ENCODE measurements around the gene PPTC7.

DNA sequence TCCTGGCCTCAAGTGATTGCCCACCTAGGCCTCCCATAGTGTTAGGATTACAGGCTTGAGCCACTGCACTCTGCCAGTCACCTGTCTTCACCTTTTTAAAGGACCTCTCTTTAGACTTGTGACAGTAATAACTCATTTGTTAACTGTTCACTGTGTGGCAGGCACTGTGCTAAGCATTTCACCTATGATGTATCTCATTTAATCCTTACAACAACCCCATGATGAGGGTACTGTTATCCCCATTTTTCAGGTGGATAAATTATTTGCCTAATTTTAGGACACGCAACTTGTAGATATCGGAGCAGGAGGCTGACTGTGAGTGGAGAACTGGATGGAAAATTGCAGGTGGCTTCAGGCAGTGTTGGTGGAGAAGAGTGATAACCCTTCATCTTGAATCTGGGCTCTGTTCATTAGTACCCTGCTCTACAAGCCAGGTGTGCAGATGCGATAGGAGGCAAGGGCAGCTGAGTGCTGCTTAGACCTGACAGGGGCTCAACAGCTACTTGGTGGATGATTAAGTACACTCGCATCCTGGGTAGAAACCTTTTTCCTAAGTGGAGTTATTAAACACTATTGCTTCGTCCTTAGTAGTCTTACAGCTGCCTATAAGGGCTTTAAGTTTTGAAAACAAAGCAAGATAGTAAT lies 33.5 kb upstream of the PPTC7 start:
- TF ChIP-seq, protein P1, sequence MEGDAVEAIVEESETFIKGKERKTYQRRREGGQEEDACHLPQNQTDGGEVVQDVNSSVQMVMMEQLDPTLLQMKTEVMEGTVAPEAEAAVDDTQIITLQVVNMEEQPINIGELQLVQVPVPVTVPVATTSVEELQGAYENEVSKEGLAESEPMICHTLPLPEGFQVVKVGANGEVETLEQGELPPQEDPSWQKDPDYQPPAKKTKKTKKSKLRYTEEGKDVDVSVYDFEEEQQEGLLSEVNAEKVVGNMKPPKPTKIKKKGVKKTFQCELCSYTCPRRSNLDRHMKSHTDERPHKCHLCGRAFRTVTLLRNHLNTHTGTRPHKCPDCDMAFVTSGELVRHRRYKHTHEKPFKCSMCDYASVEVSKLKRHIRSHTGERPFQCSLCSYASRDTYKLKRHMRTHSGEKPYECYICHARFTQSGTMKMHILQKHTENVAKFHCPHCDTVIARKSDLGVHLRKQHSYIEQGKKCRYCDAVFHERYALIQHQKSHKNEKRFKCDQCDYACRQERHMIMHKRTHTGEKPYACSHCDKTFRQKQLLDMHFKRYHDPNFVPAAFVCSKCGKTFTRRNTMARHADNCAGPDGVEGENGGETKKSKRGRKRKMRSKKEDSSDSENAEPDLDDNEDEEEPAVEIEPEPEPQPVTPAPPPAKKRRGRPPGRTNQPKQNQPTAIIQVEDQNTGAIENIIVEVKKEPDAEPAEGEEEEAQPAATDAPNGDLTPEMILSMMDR (IDR thresholded peaks at IDR 0.05; ENCODE audit: insufficient read depth, low read length) = no peak
- TF ChIP-seq, protein P2, sequence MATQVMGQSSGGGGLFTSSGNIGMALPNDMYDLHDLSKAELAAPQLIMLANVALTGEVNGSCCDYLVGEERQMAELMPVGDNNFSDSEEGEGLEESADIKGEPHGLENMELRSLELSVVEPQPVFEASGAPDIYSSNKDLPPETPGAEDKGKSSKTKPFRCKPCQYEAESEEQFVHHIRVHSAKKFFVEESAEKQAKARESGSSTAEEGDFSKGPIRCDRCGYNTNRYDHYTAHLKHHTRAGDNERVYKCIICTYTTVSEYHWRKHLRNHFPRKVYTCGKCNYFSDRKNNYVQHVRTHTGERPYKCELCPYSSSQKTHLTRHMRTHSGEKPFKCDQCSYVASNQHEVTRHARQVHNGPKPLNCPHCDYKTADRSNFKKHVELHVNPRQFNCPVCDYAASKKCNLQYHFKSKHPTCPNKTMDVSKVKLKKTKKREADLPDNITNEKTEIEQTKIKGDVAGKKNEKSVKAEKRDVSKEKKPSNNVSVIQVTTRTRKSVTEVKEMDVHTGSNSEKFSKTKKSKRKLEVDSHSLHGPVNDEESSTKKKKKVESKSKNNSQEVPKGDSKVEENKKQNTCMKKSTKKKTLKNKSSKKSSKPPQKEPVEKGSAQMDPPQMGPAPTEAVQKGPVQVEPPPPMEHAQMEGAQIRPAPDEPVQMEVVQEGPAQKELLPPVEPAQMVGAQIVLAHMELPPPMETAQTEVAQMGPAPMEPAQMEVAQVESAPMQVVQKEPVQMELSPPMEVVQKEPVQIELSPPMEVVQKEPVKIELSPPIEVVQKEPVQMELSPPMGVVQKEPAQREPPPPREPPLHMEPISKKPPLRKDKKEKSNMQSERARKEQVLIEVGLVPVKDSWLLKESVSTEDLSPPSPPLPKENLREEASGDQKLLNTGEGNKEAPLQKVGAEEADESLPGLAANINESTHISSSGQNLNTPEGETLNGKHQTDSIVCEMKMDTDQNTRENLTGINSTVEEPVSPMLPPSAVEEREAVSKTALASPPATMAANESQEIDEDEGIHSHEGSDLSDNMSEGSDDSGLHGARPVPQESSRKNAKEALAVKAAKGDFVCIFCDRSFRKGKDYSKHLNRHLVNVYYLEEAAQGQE (IDR thresholded peaks at IDR 0.05; ENCODE audit: insufficient replicate concordance, low read depth) = no peak

Data from HL-60 (cell line).